Duodenal mucosa (tissue), 2 donors: ENCODE measurements around the gene PRICKLE4.

Experiments used
- H3K27ac ChIP-seq: one replicate; pipeline ENCODE4 v1.7.0; 2013; ENCODE audit warnings: low read depth, low read length
- H3K27me3 ChIP-seq, 2 donors: one replicate each; pipeline ENCODE4 v1.7.0; 2013; ENCODE audit warnings: low read length in 2 of 2, control low read depth in 1 of 2; ENCODE audit not compliant: insufficient read depth in 2 of 2, control insufficient read depth in 1 of 2
- H3K36me3 ChIP-seq, 2 donors: one replicate each; pipeline ENCODE4 v1.7.0; 2013; ENCODE audit warnings: low read length in 2 of 2, control low read depth in 1 of 2; ENCODE audit not compliant: insufficient read depth in 2 of 2, control insufficient read depth in 1 of 2
- H3K4me1 ChIP-seq, 2 donors: one replicate each; pipeline ENCODE4 v1.7.0; 2013; ENCODE audit warnings: low read length in 2 of 2, control low read depth in 1 of 2; ENCODE audit not compliant: insufficient read depth in 2 of 2, control insufficient read depth in 1 of 2
- H3K4me3 ChIP-seq, 2 donors: one replicate each; pipeline ENCODE4 v1.7.0; 2013; ENCODE audit warnings: low read length in 2 of 2, low read depth in 1 of 2
- H3K9ac ChIP-seq, 2 donors: one replicate each; pipeline ENCODE4 v1.7.0; 2013; ENCODE audit warnings: low read length in 2 of 2, low read depth in 1 of 2
- H3K9me3 ChIP-seq, 2 donors: one replicate each; pipeline ENCODE4 v1.7.0; 2013; ENCODE audit warnings: low read length in 2 of 2, control low read depth in 1 of 2; ENCODE audit not compliant: control insufficient read depth in 1 of 2

The PRICKLE4 gene

DNA sequence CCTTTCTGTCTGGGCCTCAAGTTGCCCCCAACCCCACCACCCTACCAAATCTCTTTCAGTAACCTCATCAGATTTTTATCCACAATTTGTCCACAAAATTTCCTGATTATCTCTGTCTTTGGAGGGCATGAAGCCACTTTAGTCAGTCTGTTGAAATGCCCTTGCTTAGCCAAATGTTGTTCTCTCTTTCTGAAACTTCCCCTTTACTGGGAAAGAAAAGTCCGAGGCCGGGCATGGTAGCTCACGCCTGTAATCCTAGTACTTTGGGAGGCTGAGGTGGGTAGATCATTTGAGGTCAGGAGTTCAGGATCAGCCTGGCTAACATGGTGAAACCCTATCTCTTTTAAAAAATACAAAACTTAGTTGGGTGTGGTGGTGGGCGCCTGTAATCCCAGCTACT is 40.7 kb downstream of the PRICKLE4 start:
- Histone ChIP-seq H3K9ac (no peak overlapping the region), H3K27ac (no peak overlapping the region), H3K4me3 (no peak overlapping the region), H3K9me3 (no peaks in the 10 kb centered on the region), H3K27me3 (no peaks in the 10 kb centered on the region), H3K4me1 (no peaks in the 10 kb centered on the region), H3K36me3 (no peaks in the 10 kb centered on the region)

DNA sequence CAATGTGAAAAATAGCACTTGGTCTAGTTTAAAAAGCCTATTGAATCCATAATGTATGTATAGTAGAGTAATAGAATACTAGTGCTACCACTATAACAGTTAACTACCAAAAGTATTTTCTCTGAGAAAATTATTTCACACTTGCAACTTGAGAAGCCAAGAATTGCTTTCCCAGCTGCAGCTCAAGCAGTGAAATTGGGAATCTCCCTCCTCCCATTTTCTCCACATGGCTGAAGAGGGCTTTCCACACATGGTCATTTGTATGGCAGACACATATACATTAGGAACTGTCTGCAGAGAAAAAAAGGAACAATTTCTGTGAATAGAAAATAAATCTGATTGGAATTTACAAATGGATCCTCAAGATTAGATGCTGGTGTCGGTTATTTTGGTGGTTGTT is 41.4 kb downstream of the PRICKLE4 start:
- Histone ChIP-seq H3K36me3 (no peaks in the 10 kb centered on the region), H3K4me1 (no peaks in the 10 kb centered on the region), H3K27ac (no peak overlapping the region), H3K4me3 (no peak overlapping the region), H3K9ac (no peak overlapping the region), H3K9me3 (no peaks in the 10 kb centered on the region), H3K27me3 (no peaks in the 10 kb centered on the region)

DNA sequence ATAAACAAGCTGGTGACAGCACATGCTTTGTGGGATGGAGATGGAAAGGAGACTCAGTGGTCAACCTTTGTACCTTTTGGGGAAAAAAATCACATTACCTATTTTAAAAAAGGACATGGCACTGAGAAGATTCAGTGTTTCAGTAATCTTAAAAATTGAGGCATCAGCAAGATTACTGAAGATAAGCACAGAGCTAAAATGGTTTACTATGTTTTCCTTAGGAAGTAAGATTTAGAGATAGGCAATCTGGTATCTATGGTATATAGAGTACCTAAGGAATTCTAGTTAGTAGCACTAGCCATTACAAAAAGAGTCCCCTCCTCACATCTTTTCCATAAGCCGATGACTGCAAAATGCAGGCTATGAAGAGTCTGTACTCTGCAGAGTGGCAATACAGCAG is 42.6 kb downstream of the PRICKLE4 start:
- Histone ChIP-seq H3K27me3 (no peaks in the 10 kb centered on the region), H3K4me3 (no peak overlapping the region), H3K4me1 (no peaks in the 10 kb centered on the region), H3K27ac (no peak overlapping the region), H3K36me3 (no peaks in the 10 kb centered on the region), H3K9ac (no peak overlapping the region), H3K9me3 (no peaks in the 10 kb centered on the region)

DNA sequence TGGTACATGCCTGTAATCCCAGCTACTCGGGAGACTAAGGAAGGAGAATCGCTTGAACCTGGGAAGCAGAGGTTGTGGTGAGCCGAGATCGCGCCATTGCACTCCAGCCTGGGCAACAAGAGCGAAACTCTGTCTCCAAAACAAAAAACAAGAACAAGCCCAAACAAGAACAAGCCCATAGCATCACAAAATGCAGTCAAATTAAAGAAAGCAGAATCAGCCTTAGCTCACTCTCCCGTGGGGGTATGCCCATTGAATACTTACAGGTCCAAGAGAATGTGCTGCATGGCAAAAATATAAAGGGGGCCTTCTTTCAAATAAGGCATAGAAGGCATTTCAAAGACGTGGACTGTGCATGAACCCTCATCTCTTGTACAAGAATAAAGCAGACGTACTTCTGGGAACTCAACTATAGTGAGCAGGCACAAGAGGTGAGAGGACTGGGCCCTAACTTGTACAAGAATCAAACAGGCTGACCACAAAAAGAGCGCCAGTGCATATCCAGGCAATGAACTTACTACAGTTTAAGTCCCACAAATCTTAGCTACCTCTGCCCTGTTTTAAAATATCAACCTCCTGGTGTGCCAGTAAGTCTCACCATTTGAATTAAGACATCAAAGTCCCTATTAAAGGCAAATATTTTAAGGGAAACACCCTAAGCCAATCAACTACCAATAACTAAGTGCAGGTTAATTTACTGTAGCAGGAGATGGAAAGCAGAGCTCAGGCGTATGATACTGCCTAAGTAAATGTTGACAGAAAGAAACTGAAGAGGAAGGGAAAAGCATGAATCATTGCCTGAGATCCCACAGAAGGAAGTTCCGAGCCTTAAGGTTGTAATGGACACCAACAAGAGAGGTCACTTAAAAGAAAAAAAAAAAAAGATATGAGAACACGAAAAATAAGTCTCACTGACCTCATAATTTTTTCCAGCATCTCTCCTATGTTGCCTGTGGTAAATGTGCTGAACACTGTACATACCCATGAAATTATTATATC is 44.3 kb downstream of the PRICKLE4 start:
- Histone ChIP-seq H3K27ac (no peak overlapping the region), H3K9ac (no peak overlapping the region), H3K9me3 (no peaks in the 10 kb centered on the region), H3K36me3 (no peaks in the 10 kb centered on the region), H3K4me3 (no peak overlapping the region), H3K27me3 (no peaks in the 10 kb centered on the region), H3K4me1 (no peaks in the 10 kb centered on the region)

DNA sequence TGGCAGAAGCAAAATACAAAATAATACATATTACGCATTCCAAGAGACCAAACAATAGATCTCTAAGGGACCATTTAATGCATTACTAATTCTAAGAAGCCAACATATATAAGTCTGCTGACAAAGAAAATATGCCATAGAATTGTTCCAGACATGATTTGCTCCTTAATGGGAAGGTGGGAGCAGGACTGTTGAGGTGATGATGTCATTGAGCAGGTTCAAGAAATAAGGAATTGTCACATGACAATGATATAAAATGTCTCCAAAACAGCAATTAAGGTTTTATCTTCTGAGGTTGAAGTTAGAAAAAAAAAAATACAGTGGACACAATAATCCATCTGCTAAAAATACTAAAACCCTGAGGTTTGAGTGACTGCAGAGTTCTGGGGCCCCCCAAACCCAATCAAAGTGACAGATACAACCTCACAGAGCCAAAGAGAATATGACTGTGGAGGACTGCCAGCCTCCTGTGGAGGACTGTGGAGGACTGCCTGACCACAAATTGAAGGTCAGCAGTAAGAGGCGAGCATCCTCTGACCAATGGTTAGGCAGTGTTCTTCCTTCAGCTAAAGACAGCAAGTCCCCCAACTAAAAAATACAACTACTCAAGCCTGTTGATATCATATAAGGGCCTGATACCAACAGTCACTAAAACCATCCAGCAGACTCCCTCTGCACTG is 45.9 kb downstream of the PRICKLE4 start:
- no peaks in the 10 kb centered on the region for H3K27me3 ChIP-seq
- H3K4me1 ChIP-seq = no peaks in the 10 kb centered on the region
- H3K4me3 ChIP-seq = no peak overlapping the region
- no peak overlapping the region for H3K9ac ChIP-seq
- H3K36me3 ChIP-seq = no peaks in the 10 kb centered on the region
- no peak overlapping the region for H3K27ac ChIP-seq
- H3K9me3 ChIP-seq = no peaks in the 10 kb centered on the region

DNA sequence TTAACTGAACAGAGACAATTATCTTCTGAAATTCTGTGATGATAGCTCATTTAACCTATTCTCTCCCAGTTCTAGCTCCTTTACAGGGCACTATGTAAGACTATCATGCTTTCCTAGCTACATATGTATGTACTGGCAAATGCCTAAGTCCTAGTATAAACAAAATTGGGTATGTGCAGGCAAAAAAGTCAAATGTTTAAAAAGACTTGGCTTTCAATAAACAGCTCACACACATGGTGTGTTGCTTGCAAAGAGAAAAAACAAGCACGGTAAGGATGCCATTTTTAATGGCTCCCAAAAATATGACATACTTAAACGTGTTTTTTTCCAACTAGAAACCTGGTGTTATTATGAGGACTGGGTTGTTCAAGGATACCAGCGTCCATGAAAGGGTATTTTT is 51.7 kb downstream of the PRICKLE4 start:
- H3K36me3 ChIP-seq = no peaks in the 10 kb centered on the region
- no peak overlapping the region for H3K27ac ChIP-seq
- no peaks in the 10 kb centered on the region for H3K27me3 ChIP-seq
- no peak overlapping the region for H3K9ac ChIP-seq
- no peaks in the 10 kb centered on the region for H3K9me3 ChIP-seq
- H3K4me3 ChIP-seq = no peak overlapping the region
- H3K4me1 ChIP-seq = no peaks in the 10 kb centered on the region

DNA sequence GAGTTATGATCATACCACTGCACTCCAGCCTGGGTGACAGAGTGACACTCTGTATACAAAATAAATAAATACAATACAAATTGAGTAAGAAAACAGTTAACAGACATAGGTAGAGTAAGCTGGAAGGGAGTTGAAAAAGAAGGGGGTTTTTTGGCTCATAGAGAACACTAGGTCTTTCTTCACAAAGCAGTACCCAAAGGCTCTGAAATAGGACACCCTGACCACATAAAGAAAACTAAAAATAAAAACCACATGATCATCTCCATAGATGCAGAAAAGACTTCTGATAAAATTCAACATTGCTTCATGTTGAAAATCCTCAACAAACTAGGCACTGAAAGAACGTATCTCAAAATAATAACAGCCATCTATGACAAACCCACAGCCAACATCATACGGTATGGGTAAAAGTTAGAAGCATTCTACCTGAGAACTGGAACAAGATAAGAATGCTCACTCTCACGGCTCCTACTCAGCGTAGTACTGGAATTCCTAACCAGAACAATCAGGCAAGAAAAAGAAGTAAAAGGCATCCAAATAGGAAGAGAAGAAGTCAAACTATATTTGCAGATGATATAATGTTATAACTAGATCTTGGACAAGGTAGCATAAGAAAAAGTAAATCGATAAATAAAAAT is 55.6 kb downstream of the PRICKLE4 start:
- Histone ChIP-seq H3K9ac (no peak overlapping the region), H3K27ac (no peak overlapping the region), H3K4me1 (no peaks in the 10 kb centered on the region), H3K27me3 (no peaks in the 10 kb centered on the region), H3K4me3 (no peak overlapping the region), H3K36me3 (no peaks in the 10 kb centered on the region), H3K9me3 (no peaks in the 10 kb centered on the region)

DNA sequence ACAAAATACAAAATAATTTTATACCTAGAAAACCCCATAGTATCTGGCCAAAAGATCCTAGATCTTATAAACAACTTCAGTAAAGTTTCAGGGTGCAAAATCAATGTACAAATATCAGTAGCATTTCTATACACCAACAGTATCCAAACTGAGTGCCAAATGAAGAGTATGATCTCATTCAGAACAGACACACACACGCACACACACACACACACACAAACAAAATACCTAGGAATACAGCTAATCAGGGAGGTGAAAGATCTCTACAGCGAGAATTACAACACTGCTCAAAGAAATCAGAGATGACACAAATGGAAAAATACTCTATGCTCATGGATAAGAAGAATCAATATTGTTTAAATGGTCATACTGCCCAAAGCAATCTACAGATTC is 56.1 kb downstream of the PRICKLE4 start:
- no peaks in the 10 kb centered on the region for H3K9me3 ChIP-seq

More for the DNA sequence above, 56.1 kb downstream of the PRICKLE4 start:
- Histone ChIP-seq H3K27me3 (no peaks in the 10 kb centered on the region), H3K27ac (no peak overlapping the region), H3K4me1 (no peaks in the 10 kb centered on the region), H3K4me3 (no peak overlapping the region), H3K36me3 (no peaks in the 10 kb centered on the region), H3K9ac (no peak overlapping the region)
